Prostate gland (tissue), 2 donors: ENCODE data around the gene EXD2.

Source experiments
- CTCF ChIP-seq, 4 experiments: fragments of 200-600 bp in 2 of 4; fragments of 450-650 bp in 2 of 4; sonication (generic) in 2 of 4; IDR thresholded peaks; 1 replicate in 3 of 4; 2 replicates in 1 of 4; pipeline ENCODE4 v1.5.1; 2016 to 2019; ENCODE audit warnings: antibody characterized with exemption in 4 of 4, mild to moderate bottlenecking in 2 of 4, moderate library complexity in 2 of 4
- POLR2A ChIP-seq: fragments of 450-650 bp; IDR thresholded peaks from one replicate; pipeline ENCODE4 v1.6.1; 2016; ENCODE audit warnings: antibody characterized with exemption, mild to moderate bottlenecking
- POLR2AphosphoS5 ChIP-seq: sonication (generic); formaldehyde crosslinking; IDR thresholded peaks from one replicate; pipeline ENCODE4 v1.6.1; 2017; ENCODE audit warnings: antibody characterized with exemption

GRCh38 chr14:69154779-69155178 is 36.5 kb upstream of the EXD2 start:
- no peak for TF ChIP-seq CTCF (IDR thresholded peaks at IDR 0.05)
- no peak for TF ChIP-seq POLR2AphosphoS5
- no peak for TF ChIP-seq POLR2A
